ENCODE measurements around the gene SETDB1. TPM values are rescaled to one million over a fixed set of nuclear protein-coding genes. Genes with fewer than 3 reads are reported as not detected.

The SETDB1 gene
- total RNA-seq, 1 experiment from 2014 or later, result 51.1 TPM

- Histone ChIP-seq H3K27me3 (ENCODE audit: insufficient read depth, low read depth) (no peaks in the 10 kb centered on the region), H3K79me2 (ENCODE audit: low read depth) (peaks cover 43% of the 10 kb centered on the region), H3K4me2 (peak within 1 kb of the TSS; percentile 99), H2AFZ (peak within 1 kb of the TSS; percentile 84), H4K20me1 (ENCODE audit: insufficient read depth) (0 out of 2 replicates have a peak, but pooled peaks cover 8% of the 10 kb centered on the region), H3K4me3 (peak within 1 kb of the TSS; percentile 93), H3K36me3 (ENCODE audit: low read depth) (0 out of 2 replicates have a peak, but pooled peaks cover 3% of the 10 kb centered on the region), H3K9me2 (ENCODE audit: insufficient read depth) (no peaks in the 10 kb centered on the region), H3K27ac (no peak within 1 kb of the TSS), H3F3A (ENCODE audit: insufficient read depth, low read depth) (peaks cover 33% of the 10 kb centered on the region; the same call in 1 of the 2 replicates), H3K9me3 (ENCODE audit: insufficient read depth, low read depth) (no peaks in the 10 kb centered on the region), H3K4me1 (replicated peaks; ENCODE audit: insufficient read depth) (peaks cover 70% of the 10 kb centered on the region)
- ChIA-PET POLR2A (ENCODE audit: unreplicated experiment) (interaction anchor here (0.6 to 0.8 kb wide), 4 partner anchors 277 to 489 kb away, joined by 8 to 11 read pairs (median 10); no protein-coding TSS in a partner anchor), CTCF (interaction anchor here (0.6 kb wide), 1 partner anchor 27 kb away, joined by 5 read pairs; no protein-coding TSS in a partner anchor)
- BruUV-seq (replicated peaks), result no TSS peak
- no peak for TF ChIP-seq CTCF (conservative IDR thresholded peaks at IDR 0.05)
- TF ChIP-seq EZH2 (IDR thresholded peaks at IDR 0.05; ENCODE audit: low read depth), result no peak
- intact Hi-C loops (cut with micrococcal nuclease; ENCODE audit: unreplicated experiment), result loop anchor here (5.0 to 10.0 kb wide), 4 partner anchors 98 to 720 kb away; partner anchors contain the start of genes ARNT, CA14 and ENSA
- DNase-seq, result peak in 1 of 2 experiments; percentile 79
These were observed 48.7 kb downstream of the SETDB1 start, which contains the start of gene CERS2 for GRCh38 chr1:150974580-150975478. TSS of gene CERS2 (minus strand) at chr1:150974835. CDS start at chr1:150969090, 5,745 bp downstream.

- H3K4me2 ChIP-seq, result peak overlapping the region; percentile 73
- peaks cover 82% of the 10 kb centered on the region for H3K4me1 ChIP-seq (replicated peaks; ENCODE audit: insufficient read depth)
- intact Hi-C loops (cut with micrococcal nuclease; ENCODE audit: unreplicated experiment), result loop anchor here (2.0 to 10.0 kb wide), 5 partner anchors 82 to 722 kb away; partner anchors contain the start of genes ARNT, CA14, CDC42SE1 and ENSA
- no peak for DNase-seq
- no peak overlapping the region for H2AFZ ChIP-seq
- 0 out of 2 replicates have a peak, but pooled peaks cover 8% of the 10 kb centered on the region for H4K20me1 ChIP-seq (ENCODE audit: insufficient read depth)
- H3K4me3 ChIP-seq, result no peak overlapping the region
- TF ChIP-seq CTCF (conservative IDR thresholded peaks at IDR 0.05) (no peak), EZH2 (IDR thresholded peaks at IDR 0.05; ENCODE audit: low read depth) (no peak)
- 0 out of 2 replicates have a peak, but pooled peaks cover 3% of the 10 kb centered on the region for H3K36me3 ChIP-seq (ENCODE audit: low read depth)
- H3K9me3 ChIP-seq (ENCODE audit: insufficient read depth, low read depth), result no peaks in the 10 kb centered on the region
- ChIA-PET CTCF (interaction anchor here (0.9 kb wide), 1 partner anchor 20 kb away, joined by 3 read pairs; no protein-coding TSS in a partner anchor), POLR2A (ENCODE audit: unreplicated experiment) (interaction anchor here (0.6 kb wide), 2 partner anchors 18 kb away, joined by 6 to 11 read pairs; no protein-coding TSS in a partner anchor)
- peaks cover 27% of the 10 kb centered on the region for H3K79me2 ChIP-seq (ENCODE audit: low read depth)
- H3K9me2 ChIP-seq (ENCODE audit: insufficient read depth), result no peaks in the 10 kb centered on the region
- peaks cover 49% of the 10 kb centered on the region for H3F3A ChIP-seq (ENCODE audit: insufficient read depth, low read depth)
- BruUV-seq (replicated peaks), result no TSS peak
- H3K27ac ChIP-seq, result peak overlapping the region; percentile 71
- H3K27me3 ChIP-seq (ENCODE audit: insufficient read depth, low read depth), result no peaks in the 10 kb centered on the region
These were observed 50.2 kb downstream of the SETDB1 start for GRCh38 chr1:150976401-150976821.
